B cell (primary cell): ENCODE results near the gene THSD4. TPM values are rescaled to one million over a fixed set of nuclear protein-coding genes. Genes with fewer than 3 reads are reported as not detected.

ENCODE experiments used
- ATAC-seq: fragments of 200-7000 bp; cut with Tn5 transposase; one replicate; pipeline ENCODE4 v1.10.0; 2021; ENCODE audit warnings: low read depth, mild to moderate bottlenecking, moderate number of reproducible peaks, moderate library complexity
- CTCF ChIA-PET: fragments of 350-600 bp; sonication (Branson Sonifier 250); formaldehyde crosslinking; loops from one replicate; lab custom pipeline; 2021; ENCODE audit warnings: antibody characterized with exemption, inconsistent platforms; lab: Charles Lee
- POLR2A ChIA-PET: fragments of 350-600 bp; sonication (Branson Sonifier 250); formaldehyde crosslinking; loops from one replicate; lab custom pipeline; 2021; ENCODE audit warnings: antibody characterized with exemption; lab: Charles Lee
- DNase-seq: peaks from one replicate; pipeline ENCODE4 v3.0.0; 2013
- H2AFZ ChIP-seq: 2 replicates; pipeline ENCODE4 v1.6.1; 2012; ENCODE audit warnings: mild to moderate bottlenecking, low read depth, low read length; ENCODE audit not compliant: insufficient read depth, poor library complexity, severe bottlenecking
- H3K27ac ChIP-seq, 2 donors: 1 replicate in 1 of 2; 2 replicates in 1 of 2; pipeline ENCODE4 v1.5.1; 2012 to 2013; ENCODE audit warnings: low read length in 2 of 2, mild to moderate bottlenecking in 2 of 2, moderate library complexity in 1 of 2
- H3K27me3 ChIP-seq, 4 experiments: fragments of 200-600 bp in 1 of 4; sonication (generic) in 1 of 4; replicated peaks in 1 of 4; 1 replicate in 2 of 4; 2 replicates in 2 of 4; pipeline versions ENCODE4 v1.6.1 to v1.7.0; 2013 to 2016; ENCODE audit warnings: low read length in 3 of 4, mild to moderate bottlenecking in 2 of 4, mixed read lengths in 1 of 4, moderate library complexity in 1 of 4; ENCODE audit not compliant: insufficient read depth in 4 of 4, control insufficient read depth in 3 of 4; ENCODE audit errors: control extremely low read depth in 1 of 4
- H3K36me3 ChIP-seq, 2 experiments: replicated peaks in 1 of 2; 1 replicate in 1 of 2; 2 replicates in 1 of 2; pipeline versions ENCODE4 v1.6.1 to v1.7.1; 2013; ENCODE audit warnings: low read length in 1 of 2; ENCODE audit not compliant: insufficient read depth in 2 of 2, control insufficient read depth in 1 of 2; ENCODE audit errors: control extremely low read depth in 1 of 2, extremely low read depth in 1 of 2
- H3K4me1 ChIP-seq, 2 donors: fragments of 200-600 bp in 1 of 2; sonication (generic) in 1 of 2; 1 replicate in 1 of 2; 2 replicates in 1 of 2; pipeline versions ENCODE4 v1.5.1 to v1.6.1; 2013 to 2017; ENCODE audit warnings: low read length in 2 of 2; ENCODE audit not compliant: control insufficient read depth in 2 of 2, insufficient read depth in 2 of 2
- H3K4me2 ChIP-seq: replicated peaks from 2 replicates; pipeline ENCODE3; 2012; ENCODE audit warnings: mild to moderate bottlenecking, low read depth, low read length; ENCODE audit not compliant: poor library complexity, severe bottlenecking
- H3K4me3 ChIP-seq, 5 experiments: fragments of 200-600 bp in 1 of 5; sonication (generic) in 1 of 5; 1 replicate in 3 of 5; 2 replicates in 2 of 5; pipeline versions ENCODE4 v1.5.1 to v1.7.0; 2011 to 2016; ENCODE audit warnings: low read length in 4 of 5, mild to moderate bottlenecking in 4 of 5, low read depth in 2 of 5, control low read depth in 1 of 5, moderate library complexity in 1 of 5; ENCODE audit not compliant: insufficient read depth in 1 of 5; ENCODE audit errors: control extremely low read depth in 1 of 5, extremely low read depth in 1 of 5
- H3K79me2 ChIP-seq: fragments of 200-600 bp; sonication (generic); one replicate; pipeline ENCODE4 v1.6.0; 2016; ENCODE audit warnings: low read length; ENCODE audit not compliant: control insufficient read depth, insufficient read depth
- H3K9ac ChIP-seq: fragments of 200-600 bp; sonication (generic); 2 replicates; pipeline ENCODE4 v1.6.1; 2017; ENCODE audit warnings: mild to moderate bottlenecking, low read length, moderate library complexity
- H3K9me3 ChIP-seq, 3 donors: one replicate each; pipeline versions ENCODE4 v1.6.1 to v1.7.1; 2013; ENCODE audit warnings: low read length in 2 of 3; ENCODE audit not compliant: control insufficient read depth in 2 of 3, insufficient read depth in 1 of 3; ENCODE audit errors: control extremely low read depth in 1 of 3
- H4K20me1 ChIP-seq: 2 replicates; pipeline ENCODE4 v1.6.0; 2012; ENCODE audit warnings: mild to moderate bottlenecking, low read length; ENCODE audit not compliant: insufficient read depth, control insufficient read depth, poor library complexity, severe bottlenecking
- H3K27ac Mint-ChIP-seq: one replicate; pipeline ENCODE4 v1.8.0; 2021; ENCODE audit warnings: mixed read lengths
- H3K27me3 Mint-ChIP-seq: one replicate; pipeline ENCODE4 v1.8.0; 2021; ENCODE audit warnings: mixed read lengths
- H3K4me1 Mint-ChIP-seq: one replicate; pipeline ENCODE4 v1.8.0; 2021; ENCODE audit warnings: mixed read lengths
- H3K4me3 Mint-ChIP-seq: one replicate; pipeline ENCODE4 v1.8.0; 2021; ENCODE audit warnings: mixed read lengths
- H3K9me3 Mint-ChIP-seq: one replicate; pipeline ENCODE4 v1.8.0; 2022; ENCODE audit warnings: mixed read lengths; ENCODE audit not compliant: insufficient read depth
- CTCF ChIP-seq: fragments of 200-600 bp; IDR thresholded peaks from one replicate; pipeline ENCODE4 v1.8.0; 2022; ENCODE audit warnings: antibody characterized with exemption, mild to moderate bottlenecking
- EZH2 ChIP-seq: IDR thresholded peaks from 2 replicates; pipeline ENCODE4 v1.6.1; 2012; ENCODE audit warnings: borderline replicate concordance, low read depth, mild to moderate bottlenecking, moderate library complexity, low read length; ENCODE audit not compliant: insufficient read depth, poor library complexity, severe bottlenecking
- WGBS: methylation state at CpG from one replicate; pipeline ENCODE4 v1.1.5; 2013; ENCODE audit warnings: missing lambda C conversion rate; ENCODE audit not compliant: insufficient coverage; 5-methylcytosine and 5-hydroxymethylcytosine counted together
- intact Hi-C: fragments of 100-400 bp; cut with micrococcal nuclease; formaldehyde crosslinking; loops from one replicate; pipeline ENCODE4 v1.10.0; 2022
- polyA plus RNA-seq: library from polyadenylated mRNA; depleted of rRNA; stranded (reverse); fragments of >200 nt; gene quantifications from 2 replicates; pipeline ENCODE4 v1.2.3, GENCODE V29; 2012
- total RNA-seq, 2 donors: library from RNA; stranded (reverse); fragments of 120-200 nt in 1 of 2; gene quantifications; 1 replicate in 1 of 2; 2 replicates in 1 of 2; pipeline versions ENCODE4 v1.2.3 to v1.2.4, GENCODE V29; 2013 to 2022

The THSD4 gene
- total and polyA plus RNA-seq, 2 donors (not counting 1 experiment from before 2014, with no cell fraction given): not detected

GRCh38 chr15:71447328-71448250, 332.3 kb downstream of the THSD4 start:
- H3K79me2 ChIP-seq: no peaks in the 10 kb centered on the region
- H3K27me3 ChIP-seq: peaks cover 0 to 17% (median 5%) of the 10 kb centered on the region in 4 experiments
- H3K4me1 Mint-ChIP-seq: peaks cover 3% of the 10 kb centered on the region
- no peak overlapping the region for H3K4me3 Mint-ChIP-seq
- 82% methylated on average over 4 of the region's 8 CpGs for WGBS
- DNase-seq (no peak), ATAC-seq (no peak)
- H3K9ac ChIP-seq: no peak overlapping the region
- H3K4me2 ChIP-seq: no peak overlapping the region
- intact Hi-C loops: no loop called here
- no peak for TF ChIP-seq EZH2
- TF ChIP-seq CTCF: no peak
- no peaks in the 10 kb centered on the region for H4K20me1 ChIP-seq
- H3K36me3 ChIP-seq: no peaks in the 10 kb centered on the region
- H3K9me3 ChIP-seq: no peaks in the 10 kb centered on the region
- no peak overlapping the region for H3K27ac Mint-ChIP-seq
- ChIA-PET CTCF (no interaction called here), POLR2A (no interaction called here)
- H3K27ac ChIP-seq: no peak overlapping the region
- no peak overlapping the region for H3K4me3 ChIP-seq
- H3K9me3 Mint-ChIP-seq: no peaks in the 10 kb centered on the region
- peaks cover 7% of the 10 kb centered on the region for H3K27me3 Mint-ChIP-seq
- H2AFZ ChIP-seq: no peak overlapping the region
- H3K4me1 ChIP-seq: peaks cover 0 to 3% of the 10 kb centered on the region in 2 donors

GRCh38 chr15:71448688-71449114, 333.4 kb downstream of the THSD4 start:
- peaks cover 3% of the 10 kb centered on the region for H3K27me3 Mint-ChIP-seq
- Histone ChIP-seq H3K4me1 (no peaks in the 10 kb centered on the region), H3K9me3 (no peaks in the 10 kb centered on the region), H3K9ac (no peak overlapping the region), H3K36me3 (no peaks in the 10 kb centered on the region), H3K27ac (no peak overlapping the region), H3K27me3 (peaks cover 0 to 17% (median 5%) of the 10 kb centered on the region in 4 experiments), H4K20me1 (no peaks in the 10 kb centered on the region), H3K4me2 (no peak overlapping the region), H3K79me2 (no peaks in the 10 kb centered on the region), H2AFZ (no peak overlapping the region), H3K4me3 (no peak overlapping the region)
- no peak for ATAC-seq
- intact Hi-C loops: no loop called here
- DNase-seq: peak; percentile 9
- H3K4me1 Mint-ChIP-seq: no peaks in the 10 kb centered on the region
- no peak overlapping the region for H3K27ac Mint-ChIP-seq
- no peaks in the 10 kb centered on the region for H3K9me3 Mint-ChIP-seq
- POLR2A ChIA-PET: no interaction called here
- H3K4me3 Mint-ChIP-seq: no peak overlapping the region
- CTCF ChIA-PET: interaction anchor here (0.8 to 1.2 kb wide), 2 partner anchors 8 to 11 kb away, joined by 3 read pairs; no protein-coding TSS in a partner anchor
- WGBS: 92% methylated on average over 2 of the region's 2 CpGs
- peak; percentile 78 for TF ChIP-seq CTCF
- TF ChIP-seq EZH2: no peak
